ENCODE results near the gene TM2D1. TPM values are rescaled to one million over a fixed set of nuclear protein-coding genes. Genes with fewer than 3 reads are reported as not detected.
A peak's percentile ranks its signal among the peaks of the same experiment; 100 is the strongest.

The TM2D1 gene
- total and polyA plus RNA-seq, 10 of the 15 experiments (the other 5 are each of a cell fraction or from before 2014, with no cell fraction given): 21.0 to 46.6 (median 36.7) TPM

DNA sequence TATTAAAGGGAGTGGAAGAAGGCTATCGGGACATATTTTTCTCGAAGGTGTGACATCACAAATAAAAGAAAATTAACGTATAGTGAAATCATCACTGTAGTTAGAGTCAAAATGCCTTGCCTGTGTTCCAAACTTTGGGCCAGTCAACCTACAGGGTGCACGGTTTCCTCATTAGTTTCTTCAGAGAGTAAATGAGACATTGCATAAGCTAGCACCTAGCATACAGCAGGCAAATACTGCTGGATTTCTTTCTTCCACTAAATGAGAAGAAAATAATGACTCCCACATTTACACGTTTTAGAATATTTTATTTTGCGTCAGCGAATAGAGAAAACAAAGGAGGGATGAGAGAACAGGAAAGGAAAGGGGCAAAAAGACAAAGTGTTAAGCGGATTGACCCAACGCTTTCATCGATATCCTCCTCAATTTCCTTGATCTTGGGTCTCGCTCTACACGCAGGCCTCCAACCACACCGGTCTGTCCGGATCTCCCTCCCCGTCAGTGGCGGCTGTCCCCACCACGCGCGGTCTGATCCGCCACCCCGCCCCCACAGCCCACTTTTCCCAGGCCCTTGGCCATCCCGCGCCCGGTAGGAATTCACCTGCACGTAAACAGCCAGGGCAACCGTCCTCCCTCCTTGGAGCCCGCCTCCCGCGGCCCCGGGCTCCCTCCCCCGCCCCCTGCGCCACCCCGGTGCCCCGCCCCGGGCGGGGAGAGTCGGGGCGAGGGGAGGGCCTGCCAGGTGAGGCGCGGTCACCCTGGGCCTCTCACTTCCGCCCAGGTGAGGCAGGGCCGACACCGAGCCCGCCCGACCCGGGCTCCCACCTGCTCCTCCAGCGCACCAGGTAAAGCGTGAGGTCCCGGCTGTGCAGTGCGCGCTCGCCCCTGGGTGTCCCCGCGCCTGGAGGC, 17.0 kb upstream of the TM2D1 start, which contains the start of gene PATJ (continued):
- TF ChIP-seq, protein P1, sequence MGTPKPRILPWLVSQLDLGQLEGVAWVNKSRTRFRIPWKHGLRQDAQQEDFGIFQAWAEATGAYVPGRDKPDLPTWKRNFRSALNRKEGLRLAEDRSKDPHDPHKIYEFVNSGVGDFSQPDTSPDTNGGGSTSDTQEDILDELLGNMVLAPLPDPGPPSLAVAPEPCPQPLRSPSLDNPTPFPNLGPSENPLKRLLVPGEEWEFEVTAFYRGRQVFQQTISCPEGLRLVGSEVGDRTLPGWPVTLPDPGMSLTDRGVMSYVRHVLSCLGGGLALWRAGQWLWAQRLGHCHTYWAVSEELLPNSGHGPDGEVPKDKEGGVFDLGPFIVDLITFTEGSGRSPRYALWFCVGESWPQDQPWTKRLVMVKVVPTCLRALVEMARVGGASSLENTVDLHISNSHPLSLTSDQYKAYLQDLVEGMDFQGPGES (IDR thresholded peaks at IDR 0.05): no peak
- TF ChIP-seq, protein P2, sequence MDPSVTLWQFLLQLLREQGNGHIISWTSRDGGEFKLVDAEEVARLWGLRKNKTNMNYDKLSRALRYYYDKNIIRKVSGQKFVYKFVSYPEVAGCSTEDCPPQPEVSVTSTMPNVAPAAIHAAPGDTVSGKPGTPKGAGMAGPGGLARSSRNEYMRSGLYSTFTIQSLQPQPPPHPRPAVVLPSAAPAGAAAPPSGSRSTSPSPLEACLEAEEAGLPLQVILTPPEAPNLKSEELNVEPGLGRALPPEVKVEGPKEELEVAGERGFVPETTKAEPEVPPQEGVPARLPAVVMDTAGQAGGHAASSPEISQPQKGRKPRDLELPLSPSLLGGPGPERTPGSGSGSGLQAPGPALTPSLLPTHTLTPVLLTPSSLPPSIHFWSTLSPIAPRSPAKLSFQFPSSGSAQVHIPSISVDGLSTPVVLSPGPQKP (IDR thresholded peaks at IDR 0.05; ENCODE audit: low read depth, low read length): no peak
- TF ChIP-seq SUPT20H (IDR thresholded peaks at IDR 0.05; ENCODE audit: borderline replicate concordance, control insufficient read depth, low read depth, low read length): no peak
- no peak for TF ChIP-seq ETV6 (conservative IDR thresholded peaks at IDR 0.05 in 1 of 2, IDR thresholded peaks at IDR 0.05 in 1 of 2; ENCODE audit: borderline replicate concordance in 1 of 2, low read depth in 1 of 2)
- TF ChIP-seq, protein P3, sequence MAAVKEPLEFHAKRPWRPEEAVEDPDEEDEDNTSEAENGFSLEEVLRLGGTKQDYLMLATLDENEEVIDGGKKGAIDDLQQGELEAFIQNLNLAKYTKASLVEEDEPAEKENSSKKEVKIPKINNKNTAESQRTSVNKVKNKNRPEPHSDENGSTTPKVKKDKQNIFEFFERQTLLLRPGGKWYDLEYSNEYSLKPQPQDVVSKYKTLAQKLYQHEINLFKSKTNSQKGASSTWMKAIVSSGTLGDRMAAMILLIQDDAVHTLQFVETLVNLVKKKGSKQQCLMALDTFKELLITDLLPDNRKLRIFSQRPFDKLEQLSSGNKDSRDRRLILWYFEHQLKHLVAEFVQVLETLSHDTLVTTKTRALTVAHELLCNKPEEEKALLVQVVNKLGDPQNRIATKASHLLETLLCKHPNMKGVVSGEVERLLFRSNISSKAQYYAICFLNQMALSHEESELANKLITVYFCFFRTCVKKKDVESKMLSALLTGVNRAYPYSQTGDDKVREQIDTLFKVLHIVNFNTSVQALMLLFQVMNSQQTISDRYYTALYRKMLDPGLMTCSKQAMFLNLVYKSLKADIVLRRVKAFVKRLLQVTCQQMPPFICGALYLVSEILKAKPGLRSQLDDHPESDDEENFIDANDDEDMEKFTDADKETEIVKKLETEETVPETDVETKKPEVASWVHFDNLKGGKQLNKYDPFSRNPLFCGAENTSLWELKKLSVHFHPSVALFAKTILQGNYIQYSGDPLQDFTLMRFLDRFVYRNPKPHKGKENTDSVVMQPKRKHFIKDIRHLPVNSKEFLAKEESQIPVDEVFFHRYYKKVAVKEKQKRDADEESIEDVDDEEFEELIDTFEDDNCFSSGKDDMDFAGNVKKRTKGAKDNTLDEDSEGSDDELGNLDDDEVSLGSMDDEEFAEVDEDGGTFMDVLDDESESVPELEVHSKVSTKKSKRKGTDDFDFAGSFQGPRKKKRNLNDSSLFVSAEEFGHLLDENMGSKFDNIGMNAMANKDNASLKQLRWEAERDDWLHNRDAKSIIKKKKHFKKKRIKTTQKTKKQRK (IDR thresholded peaks at IDR 0.05; ENCODE audit: low read depth, low read length): no peak
- TF ChIP-seq RCOR1 (conservative IDR thresholded peaks at IDR 0.05; ENCODE audit: low read depth, low read length): 0 out of 2 replicates have a peak, but pooled peaks have one; percentile 7
- TF ChIP-seq, protein P4, sequence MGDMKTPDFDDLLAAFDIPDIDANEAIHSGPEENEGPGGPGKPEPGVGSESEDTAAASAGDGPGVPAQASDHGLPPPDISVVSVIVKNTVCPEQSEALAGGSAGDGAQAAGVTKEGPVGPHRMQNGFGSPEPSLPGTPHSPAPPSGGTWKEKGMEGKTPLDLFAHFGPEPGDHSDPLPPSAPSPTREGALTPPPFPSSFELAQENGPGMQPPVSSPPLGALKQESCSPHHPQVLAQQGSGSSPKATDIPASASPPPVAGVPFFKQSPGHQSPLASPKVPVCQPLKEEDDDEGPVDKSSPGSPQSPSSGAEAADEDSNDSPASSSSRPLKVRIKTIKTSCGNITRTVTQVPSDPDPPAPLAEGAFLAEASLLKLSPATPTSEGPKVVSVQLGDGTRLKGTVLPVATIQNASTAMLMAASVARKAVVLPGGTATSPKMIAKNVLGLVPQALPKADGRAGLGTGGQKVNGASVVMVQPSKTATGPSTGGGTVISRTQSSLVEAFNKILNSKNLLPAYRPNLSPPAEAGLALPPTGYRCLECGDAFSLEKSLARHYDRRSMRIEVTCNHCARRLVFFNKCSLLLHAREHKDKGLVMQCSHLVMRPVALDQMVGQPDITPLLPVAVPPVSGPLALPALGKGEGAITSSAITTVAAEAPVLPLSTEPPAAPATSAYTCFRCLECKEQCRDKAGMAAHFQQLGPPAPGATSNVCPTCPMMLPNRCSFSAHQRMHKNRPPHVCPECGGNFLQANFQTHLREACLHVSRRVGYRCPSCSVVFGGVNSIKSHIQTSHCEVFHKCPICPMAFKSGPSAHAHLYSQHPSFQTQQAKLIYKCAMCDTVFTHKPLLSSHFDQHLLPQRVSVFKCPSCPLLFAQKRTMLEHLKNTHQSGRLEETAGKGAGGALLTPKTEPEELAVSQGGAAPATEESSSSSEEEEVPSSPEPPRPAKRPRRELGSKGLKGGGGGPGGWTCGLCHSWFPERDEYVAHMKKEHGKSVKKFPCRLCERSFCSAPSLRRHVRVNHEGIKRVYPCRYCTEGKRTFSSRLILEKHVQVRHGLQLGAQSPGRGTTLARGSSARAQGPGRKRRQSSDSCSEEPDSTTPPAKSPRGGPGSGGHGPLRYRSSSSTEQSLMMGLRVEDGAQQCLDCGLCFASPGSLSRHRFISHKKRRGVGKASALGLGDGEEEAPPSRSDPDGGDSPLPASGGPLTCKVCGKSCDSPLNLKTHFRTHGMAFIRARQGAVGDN (IDR thresholded peaks at IDR 0.05): no peak
- no peak for TF ChIP-seq CREM (IDR thresholded peaks at IDR 0.05; ENCODE audit: low read depth)
- no peak for TF ChIP-seq CREB1 (IDR thresholded peaks at IDR 0.05; ENCODE audit: low read depth)
- TF ChIP-seq, protein P5, sequence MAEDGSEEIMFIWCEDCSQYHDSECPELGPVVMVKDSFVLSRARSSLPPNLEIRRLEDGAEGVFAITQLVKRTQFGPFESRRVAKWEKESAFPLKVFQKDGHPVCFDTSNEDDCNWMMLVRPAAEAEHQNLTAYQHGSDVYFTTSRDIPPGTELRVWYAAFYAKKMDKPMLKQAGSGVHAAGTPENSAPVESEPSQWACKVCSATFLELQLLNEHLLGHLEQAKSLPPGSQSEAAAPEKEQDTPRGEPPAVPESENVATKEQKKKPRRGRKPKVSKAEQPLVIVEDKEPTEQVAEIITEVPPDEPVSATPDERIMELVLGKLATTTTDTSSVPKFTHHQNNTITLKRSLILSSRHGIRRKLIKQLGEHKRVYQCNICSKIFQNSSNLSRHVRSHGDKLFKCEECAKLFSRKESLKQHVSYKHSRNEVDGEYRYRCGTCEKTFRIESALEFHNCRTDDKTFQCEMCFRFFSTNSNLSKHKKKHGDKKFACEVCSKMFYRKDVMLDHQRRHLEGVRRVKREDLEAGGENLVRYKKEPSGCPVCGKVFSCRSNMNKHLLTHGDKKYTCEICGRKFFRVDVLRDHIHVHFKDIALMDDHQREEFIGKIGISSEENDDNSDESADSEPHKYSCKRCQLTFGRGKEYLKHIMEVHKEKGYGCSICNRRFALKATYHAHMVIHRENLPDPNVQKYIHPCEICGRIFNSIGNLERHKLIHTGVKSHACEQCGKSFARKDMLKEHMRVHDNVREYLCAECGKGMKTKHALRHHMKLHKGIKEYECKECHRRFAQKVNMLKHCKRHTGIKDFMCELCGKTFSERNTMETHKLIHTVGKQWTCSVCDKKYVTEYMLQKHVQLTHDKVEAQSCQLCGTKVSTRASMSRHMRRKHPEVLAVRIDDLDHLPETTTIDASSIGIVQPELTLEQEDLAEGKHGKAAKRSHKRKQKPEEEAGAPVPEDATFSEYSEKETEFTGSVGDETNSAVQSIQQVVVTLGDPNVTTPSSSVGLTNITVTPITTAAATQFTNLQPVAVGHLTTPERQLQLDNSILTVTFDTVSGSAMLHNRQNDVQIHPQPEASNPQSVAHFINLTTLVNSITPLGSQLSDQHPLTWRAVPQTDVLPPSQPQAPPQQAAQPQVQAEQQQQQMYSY (CRISPR knock-in tag; IDR thresholded peaks at IDR 0.05): no peak
- no peak for TF ChIP-seq MTA2 (IDR thresholded peaks at IDR 0.05; ENCODE audit: low read depth)
- TF ChIP-seq NFYA (IDR thresholded peaks at IDR 0.05; ENCODE audit: borderline replicate concordance, low read depth, low read length): no peak
- TF ChIP-seq ZNF207 (IDR thresholded peaks at IDR 0.05; ENCODE audit: borderline replicate concordance): no peak

Measured in GM12878 (cell line).